AG09319 (cell line): ENCODE data around the gene ZNF417.

ENCODE experiments used
- DNase-seq: peaks from one replicate; pipeline ENCODE4 v3.0.0-alpha.2; 2010; ENCODE audit warnings: low read depth; ENCODE audit errors: extremely low read depth
- CTCF ChIP-seq: IDR thresholded peaks from 2 replicates; pipeline ENCODE4 v1.5.1; 2011; ENCODE audit warnings: low read depth, mild to moderate bottlenecking, inconsistent platforms, low read length, moderate library complexity

Gene ZNF417

GRCh38 chr19:57916168-57916995, at the start of gene ZNF417:
Gene ZNF417 (minus strand): TSS chr19:57916592. CDS start chr19:57916411, 181 bp downstream.
- DNase-seq: peak; percentile 83
- TF ChIP-seq CTCF: peak; percentile 44

- TF ChIP-seq CTCF: no peak
- no peak for DNase-seq
Observed at GRCh38 chr19:57964761-57965160, 48.4 kb upstream of the ZNF417 start.

GRCh38 chr19:57961785-57962184, 45.4 kb upstream of the ZNF417 start:
- TF ChIP-seq CTCF: no peak
- no peak for DNase-seq

GRCh38 chr19:57954996-57955395, 38.6 kb upstream of the ZNF417 start:
- TF ChIP-seq CTCF: no peak
- DNase-seq: no peak

- no peak for TF ChIP-seq CTCF
- DNase-seq: no peak
Observed at GRCh38 chr19:57949702-57950101, 33.3 kb upstream of the ZNF417 start.

GRCh38 chr19:57949296-57949695, 32.9 kb upstream of the ZNF417 start:
- no peak for TF ChIP-seq CTCF

GRCh38 chr19:57947419-57948134, 31.2 kb upstream of the ZNF417 start, which contains the start of gene ZNF256:
Gene ZNF256 (minus strand): TSS chr19:57947706. CDS start chr19:57947474, 232 bp downstream.
- peak; percentile 56 for TF ChIP-seq CTCF
- peak; percentile 77 for DNase-seq

More at GRCh38 chr19:57949296-57949695, 32.9 kb upstream of the ZNF417 start:
- no peak for DNase-seq
